Tibial nerve (tissue), 4 donors: ENCODE measurements around the gene PRDM13.

ENCODE experiments used
- CTCF ChIP-seq, 5 experiments: fragments of 200-600 bp in 3 of 5; fragments of 450-650 bp in 2 of 5; sonication (generic) in 3 of 5; IDR thresholded peaks; one replicate each; pipeline ENCODE4 v1.5.1; 2016 to 2019; ENCODE audit warnings: antibody characterized with exemption in 5 of 5, mild to moderate bottlenecking in 3 of 5, moderate library complexity in 2 of 5
- EP300 ChIP-seq, 2 donors: sonication (generic); formaldehyde crosslinking; IDR thresholded peaks; one replicate each; pipeline ENCODE4 v1.6.1; 2017; ENCODE audit warnings: antibody characterized with exemption in 2 of 2, mild to moderate bottlenecking in 1 of 2
- POLR2A ChIP-seq, 2 donors: fragments of 450-650 bp; IDR thresholded peaks; one replicate each; pipeline ENCODE4 v1.6.1; 2017; ENCODE audit warnings: antibody characterized with exemption in 2 of 2, mild to moderate bottlenecking in 2 of 2, moderate library complexity in 2 of 2

- no peak for TF ChIP-seq CTCF (IDR thresholded peaks at IDR 0.05)
- TF ChIP-seq POLR2A (IDR thresholded peaks at IDR 0.05) = no peak
- no peak for TF ChIP-seq EP300 (IDR thresholded peaks at IDR 0.05)
Observed at GRCh38 chr6:99608059-99608885, 1.6 kb downstream of the PRDM13 start.
